Muscle of leg (tissue), 16 donors: ENCODE data around the gene RABGAP1. TPM values are rescaled to one million over a fixed set of nuclear protein-coding genes. Genes with fewer than 3 reads are reported as not detected.
"Not testable (repeated sequence)": the region's sequence is repeated elsewhere in the genome, so short reads cannot be mapped to it uniquely, and the experiment has no call there.

Experiments
- DNase-seq: peaks from one replicate; pipeline ENCODE4 v3.0.0; 2013
- H3K27ac ChIP-seq: one replicate; pipeline ENCODE4 v1.5.1; 2013; ENCODE audit warnings: mild to moderate bottlenecking, low read length, control low read depth
- H3K27me3 ChIP-seq: one replicate; pipeline ENCODE4 v1.6.1; 2013; ENCODE audit warnings: low read length; ENCODE audit not compliant: control insufficient read depth, insufficient read depth
- H3K36me3 ChIP-seq: one replicate; pipeline ENCODE4 v1.6.1; 2013; ENCODE audit warnings: low read length; ENCODE audit not compliant: control insufficient read depth, insufficient read depth
- H3K4me1 ChIP-seq: one replicate; pipeline ENCODE4 v1.6.1; 2013; ENCODE audit warnings: low read length; ENCODE audit not compliant: control insufficient read depth, insufficient read depth
- H3K4me3 ChIP-seq: one replicate; pipeline ENCODE4 v1.5.1; 2013; ENCODE audit warnings: low read length, control low read depth
- H3K9me3 ChIP-seq: replicated peaks from 2 replicates; pipeline ENCODE4 v1.6.1; 2013; ENCODE audit warnings: low read depth, low read length; ENCODE audit not compliant: control insufficient read depth
- WGBS: methylation state at CpG from one replicate; pipeline ENCODE4 v1.1.5; 2013; ENCODE audit warnings: missing lambda C conversion rate; ENCODE audit not compliant: insufficient coverage; 5-methylcytosine and 5-hydroxymethylcytosine counted together
- long read RNA-seq, 11 donors: transcript quantifications; one replicate each; lab custom pipeline, GENCODE V29; 2026
- polyA plus RNA-seq, 8 donors: library from polyadenylated mRNA; unstranded; fragments of 120-200 nt; gene quantifications; one replicate each; pipeline versions ENCODE4 v1.2.1 to v1.2.3, GENCODE V29; 2013; ENCODE audit warnings: inconsistent platforms in 1 of 8, low replicate concordance in 1 of 8; ENCODE audit not compliant: insufficient read length in 8 of 8, insufficient read depth in 1 of 8
- total RNA-seq: library from RNA; stranded (reverse); fragments of 120-200 nt; gene quantifications from one replicate; pipeline ENCODE4 v1.2.4, GENCODE V29; 2013

RABGAP1 gene
- total RNA-seq (30.2 TPM), polyA plus RNA-seq (10 to 100 TPM; 29.6 to 40.5 (median 31.7) TPM)
- long read RNA-seq, donor 1 = 0 reads
- long read RNA-seq, donor 2 = 0 reads
- long read RNA-seq, donor 3, full-length matches to known transcripts = 2 of 2 reads
- long read RNA-seq, donor 3, partial matches to known transcripts = 0 of 2 reads
- long read RNA-seq, donor 3, other reads (novel, unspliced or antisense) = 0 of 2 reads
- long read RNA-seq, donor 4, partial matches to known transcripts = 0 of 1 reads
- long read RNA-seq, donor 4, other reads (novel, unspliced or antisense) = 0 of 1 reads
- long read RNA-seq, donor 5, partial matches to known transcripts = 0 of 1 reads
- long read RNA-seq, donor 5, other reads (novel, unspliced or antisense) = 0 of 1 reads
- long read RNA-seq, donor 6, full-length matches to known transcripts = 1 of 1 reads
- long read RNA-seq, donor 6, partial matches to known transcripts = 0 of 1 reads
- long read RNA-seq, donor 6, other reads (novel, unspliced or antisense) = 0 of 1 reads
- long read RNA-seq, donor 7 = 0 reads
- long read RNA-seq, donor 8, partial matches to known transcripts = 0 of 1 reads
- long read RNA-seq, donor 8, other reads (novel, unspliced or antisense) = 0 of 1 reads
- long read RNA-seq, donor 9, partial matches to known transcripts = 16 of 17 reads
- long read RNA-seq, donor 9, other reads (novel, unspliced or antisense) = 0 of 17 reads
- long read RNA-seq, donor 10, full-length matches to known transcripts = 3 of 3 reads
- long read RNA-seq, donor 10, partial matches to known transcripts = 0 of 3 reads
- long read RNA-seq, donor 10, other reads (novel, unspliced or antisense) = 0 of 3 reads
- long read RNA-seq, donor 11 = 0 reads

DNA sequence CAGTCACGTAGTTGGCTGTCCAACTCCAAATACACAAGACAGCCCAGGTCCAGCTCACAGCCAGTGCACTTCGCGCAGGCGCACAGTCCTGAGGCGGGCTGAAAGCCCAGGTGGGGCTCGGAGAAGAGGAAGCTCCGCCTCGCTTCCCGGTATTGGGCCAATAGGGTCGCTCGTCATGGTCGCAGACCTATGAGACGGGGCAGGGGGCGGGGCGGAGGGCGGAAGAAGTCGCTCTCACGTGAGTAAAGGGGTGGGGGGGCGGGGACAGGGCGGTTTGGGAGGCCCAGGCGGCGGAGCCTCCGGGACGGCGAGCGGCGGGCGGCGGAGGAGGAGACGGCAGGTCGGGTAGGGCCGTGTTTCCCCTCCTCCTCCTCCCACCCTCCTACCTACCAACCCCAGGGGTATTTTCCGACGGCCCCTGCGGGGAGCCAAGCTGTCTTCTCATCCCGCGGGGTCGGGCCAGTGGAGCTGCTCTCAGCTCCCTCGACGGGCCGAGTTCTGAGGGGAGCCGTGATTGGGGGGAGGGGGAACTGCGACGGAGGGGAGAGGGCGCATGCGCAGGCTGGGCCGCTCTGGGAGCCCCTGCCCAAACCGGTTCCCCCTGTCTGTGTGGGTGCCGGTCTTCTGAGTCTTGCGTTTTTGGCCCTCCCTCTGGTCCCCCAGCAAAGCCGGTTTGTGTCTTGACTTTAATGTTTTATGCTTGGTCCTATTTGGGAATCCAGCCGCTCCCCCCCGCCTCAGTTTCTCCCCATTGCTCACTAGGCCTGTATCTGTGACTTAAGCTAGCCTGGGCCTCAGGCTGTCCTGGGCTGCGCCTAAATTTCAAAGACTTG is at the start of gene RABGAP1:
Gene RABGAP1 (plus strand): TSS at position 272 of the 833 bp plus-strand sequence. CDS start 16,040 bp downstream, outside the sequence.
- WGBS = 0% methylated on average over 24 of the region's 54 CpGs
- Histone ChIP-seq H3K4me1 (peaks cover 7% of the 10 kb centered on the region), H3K9me3 (no peaks in the 10 kb centered on the region), H3K4me3 (peak within 1 kb of the TSS; percentile 95), H3K27ac (peak within 1 kb of the TSS; percentile 92), H3K27me3 (no peaks in the 10 kb centered on the region), H3K36me3 (peaks cover 14% of the 10 kb centered on the region)
- peak; percentile 99 for DNase-seq

DNA sequence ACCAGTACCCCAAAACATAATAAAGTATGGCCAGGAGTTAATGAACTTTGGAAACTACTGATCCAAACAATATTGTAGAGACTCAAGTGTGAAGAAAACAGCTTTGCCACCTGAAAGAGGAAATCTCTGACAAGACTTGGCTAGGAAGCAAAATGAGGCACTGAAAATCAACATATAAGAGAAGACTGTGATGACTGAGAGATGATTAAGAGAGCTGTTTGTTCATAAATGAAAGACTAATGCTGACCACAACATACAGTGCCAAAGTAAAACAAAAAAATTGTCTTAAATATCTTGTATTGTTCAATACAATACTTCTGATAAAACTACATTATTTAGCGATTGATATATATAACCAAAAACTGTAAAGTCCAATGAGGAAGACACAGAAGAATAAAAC is 42.9 kb upstream of the RABGAP1 start:
- H3K36me3 ChIP-seq = peaks cover 10% of the 10 kb centered on the region
- H3K4me3 ChIP-seq = no peak overlapping the region
- WGBS = no CpG with 5 or more reads among the region's 1 CpG
- no peak overlapping the region for H3K27ac ChIP-seq
- no peaks in the 10 kb centered on the region for H3K27me3 ChIP-seq
- no peaks in the 10 kb centered on the region for H3K9me3 ChIP-seq
- no peaks in the 10 kb centered on the region for H3K4me1 ChIP-seq
- no peak for DNase-seq

DNA sequence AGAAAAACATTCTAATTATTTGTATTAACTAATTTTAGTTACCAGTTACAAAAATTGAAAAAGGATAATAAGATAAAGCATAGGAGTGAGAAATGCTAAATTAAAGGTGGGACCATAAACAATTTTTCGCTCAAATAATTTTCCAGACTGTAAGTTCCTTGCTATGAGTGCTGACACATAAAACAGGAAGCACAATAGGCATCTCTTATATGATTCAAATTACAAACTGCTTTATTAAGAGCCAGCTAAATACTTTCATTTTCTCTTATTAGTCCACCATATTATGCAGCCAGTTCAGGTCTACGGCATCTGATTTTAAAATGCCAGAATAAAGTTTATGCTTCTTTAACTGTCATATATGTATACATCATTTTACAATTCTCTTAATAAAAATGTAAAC is 40.0 kb upstream of the RABGAP1 start:
- Histone ChIP-seq H3K4me1 (no peaks in the 10 kb centered on the region), H3K27ac (no peak overlapping the region), H3K4me3 (no peak overlapping the region), H3K36me3 (peaks cover 7% of the 10 kb centered on the region), H3K27me3 (no peaks in the 10 kb centered on the region), H3K9me3 (no peaks in the 10 kb centered on the region)
- no peak for DNase-seq
- no CpG with 5 or more reads among the region's 2 CpGs for WGBS

DNA sequence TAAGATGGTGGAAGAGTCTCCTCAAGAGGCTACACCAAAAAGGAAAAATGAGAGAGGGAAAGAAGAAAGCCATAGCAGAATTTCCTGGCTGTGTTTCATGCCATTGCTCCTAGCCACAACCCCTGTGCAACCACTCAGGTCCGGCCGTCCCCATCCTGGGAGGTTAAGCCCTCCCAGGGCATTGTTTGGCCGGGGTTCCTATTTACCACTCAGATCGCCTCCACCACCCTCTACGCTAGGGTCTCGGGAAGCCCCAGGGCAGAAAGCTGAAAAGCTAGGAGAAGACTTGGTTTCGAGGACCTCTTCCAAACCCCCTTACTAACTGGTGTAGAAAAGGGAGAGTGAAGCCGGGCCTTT is 36.4 kb upstream of the RABGAP1 start:
- Histone ChIP-seq H3K4me3 (peak overlapping the region; percentile 81), H3K4me1 (no peaks in the 10 kb centered on the region), H3K27me3 (no peaks in the 10 kb centered on the region), H3K36me3 (no peaks in the 10 kb centered on the region), H3K9me3 (no peaks in the 10 kb centered on the region), H3K27ac (peak overlapping the region; percentile 91)
- 0% methylated on average over 2 of the region's 8 CpGs for WGBS
- DNase-seq = no peak

DNA sequence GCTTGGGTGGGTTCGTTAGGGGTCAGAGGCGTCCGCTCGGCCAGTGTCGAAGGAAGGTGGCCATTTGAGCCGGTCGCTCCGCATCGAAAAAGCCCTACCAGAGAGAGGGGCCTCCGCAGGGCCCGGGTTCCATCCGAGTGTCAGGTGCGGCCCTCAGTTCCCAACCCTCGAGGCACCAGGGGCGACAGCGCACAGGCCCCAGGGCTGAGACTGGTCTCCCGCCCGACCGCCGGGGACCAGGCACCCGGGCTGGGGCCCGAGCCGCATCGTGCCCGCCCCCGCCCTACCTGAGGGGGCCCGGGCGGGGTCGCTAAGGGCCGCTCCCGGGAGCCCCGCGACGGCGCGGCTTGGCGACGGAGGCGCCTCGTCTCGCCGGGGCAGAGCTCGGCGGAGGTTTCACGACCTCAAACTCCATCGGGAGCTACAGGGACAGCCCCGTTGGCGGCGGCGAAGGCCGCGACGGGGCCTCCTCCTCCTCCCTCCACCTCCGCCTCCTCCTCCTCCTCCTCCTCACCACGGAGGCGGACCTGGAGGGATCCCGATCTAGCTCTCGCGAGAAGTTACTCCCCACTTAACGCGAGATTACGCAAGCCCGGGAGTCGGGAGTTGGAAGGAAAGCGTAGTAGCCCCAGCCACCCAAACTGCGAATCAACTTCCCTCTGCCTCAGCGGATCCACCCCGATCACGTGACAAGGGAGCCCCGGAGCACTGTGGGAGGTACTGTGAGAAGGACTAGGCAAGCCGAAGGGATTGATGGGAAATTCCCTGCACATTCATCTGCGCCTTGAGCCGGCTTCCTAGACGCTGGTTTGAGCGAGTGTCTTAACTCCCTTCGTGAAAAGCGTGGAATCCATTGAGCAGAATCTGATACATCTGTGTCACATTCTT is 35.8 kb upstream of the RABGAP1 start, which contains the start of gene RC3H2:
Gene RC3H2 (minus strand): TSS at position 537 of the 888 bp plus-strand sequence. CDS start 7,850 bp downstream, outside the sequence.
- Histone ChIP-seq H3K4me3 (peak within 1 kb of the TSS; percentile 81), H3K36me3 (no peaks in the 10 kb centered on the region), H3K27me3 (no peaks in the 10 kb centered on the region), H3K9me3 (no peaks in the 10 kb centered on the region), H3K27ac (peak within 1 kb of the TSS; percentile 91), H3K4me1 (no peaks in the 10 kb centered on the region)
- peak; percentile 100 for DNase-seq
- WGBS = under 1% methylated on average over 58 of the region's 77 CpGs

DNA sequence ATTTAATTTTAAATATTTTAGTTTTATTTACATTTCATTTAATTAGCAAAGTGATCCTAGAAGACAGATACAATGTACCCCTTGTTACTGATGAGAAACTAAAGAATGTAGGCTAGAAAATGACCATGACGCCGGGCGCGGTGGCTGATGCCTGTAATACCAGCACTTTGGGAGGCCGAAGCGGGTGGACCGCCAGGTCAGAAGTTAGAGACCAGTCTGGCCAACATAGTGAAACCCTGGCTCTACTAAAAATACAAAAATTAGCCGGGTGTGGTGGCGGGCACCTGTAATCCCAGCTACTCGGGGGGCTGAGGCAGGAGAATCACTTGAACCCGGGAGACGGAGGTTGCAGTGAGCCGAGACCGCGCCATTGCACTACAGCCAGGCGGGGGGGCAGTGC is 34.7 kb upstream of the RABGAP1 start:
- not testable (repeated sequence) for H3K27ac ChIP-seq, DNase-seq, H3K36me3 ChIP-seq, H3K9me3 ChIP-seq, H3K27me3 ChIP-seq, H3K4me1 ChIP-seq, H3K4me3 ChIP-seq
- WGBS = 95% methylated on average over 7 of the region's 16 CpGs

DNA sequence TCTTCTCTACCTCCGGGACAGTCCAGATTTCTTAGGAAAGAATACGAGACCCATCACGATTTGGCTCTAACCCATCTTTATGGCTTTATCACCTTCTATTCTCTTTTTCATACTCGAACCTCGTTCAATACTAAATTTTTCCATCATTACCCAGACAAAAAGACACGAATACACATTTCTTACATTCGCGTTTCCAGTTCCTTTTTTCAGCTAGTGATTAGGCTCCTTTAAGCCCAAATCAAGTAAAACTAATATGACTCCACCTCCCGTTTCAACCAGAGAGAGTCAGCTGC is 28.2 kb upstream of the RABGAP1 start:
- peak overlapping the region; percentile 86 for H3K27ac ChIP-seq
- peaks cover 8% of the 10 kb centered on the region for H3K36me3 ChIP-seq
- peaks cover 4% of the 10 kb centered on the region for H3K4me1 ChIP-seq
- no peaks in the 10 kb centered on the region for H3K9me3 ChIP-seq
- peak overlapping the region; percentile 83 for H3K4me3 ChIP-seq
- H3K27me3 ChIP-seq = no peaks in the 10 kb centered on the region
- no peak for DNase-seq
- 4% methylated on average over 7 of the region's 9 CpGs for WGBS

DNA sequence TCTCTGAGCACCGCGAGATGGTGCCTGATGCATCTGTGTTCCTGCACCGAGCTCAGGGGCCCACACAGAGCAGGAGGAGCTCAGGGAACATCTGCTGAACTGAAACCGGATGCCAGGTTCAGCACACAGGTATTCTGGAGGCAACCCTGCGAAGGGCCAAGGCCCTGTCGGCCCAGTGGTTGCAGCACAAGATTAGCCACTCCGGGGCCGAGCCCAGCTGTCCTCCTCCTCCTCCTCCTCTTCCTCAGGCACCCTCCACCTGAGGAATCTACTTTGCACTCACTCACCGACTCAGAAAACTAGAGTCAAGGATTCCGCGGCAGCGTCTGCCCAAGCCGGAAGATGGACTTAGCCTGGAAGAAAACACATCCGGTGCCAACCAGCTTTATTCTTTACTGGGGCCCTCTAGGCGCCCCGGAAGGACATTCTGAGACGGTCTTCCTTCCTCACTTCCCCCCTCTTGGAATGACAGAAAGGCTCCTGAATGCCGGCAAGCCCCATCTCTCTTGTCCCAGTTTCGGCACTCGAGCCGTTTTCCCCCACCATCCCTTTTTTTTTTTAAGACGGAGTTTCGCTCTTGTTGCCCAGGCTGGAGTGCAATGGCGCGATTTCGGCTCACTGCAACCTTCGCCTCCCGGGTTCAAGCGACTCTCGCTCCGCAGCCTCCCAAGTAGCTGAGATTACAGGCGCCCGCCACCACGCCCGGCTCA is 27.7 kb upstream of the RABGAP1 start, which contains the start of gene ZBTB6:
Gene ZBTB6 (minus strand): TSS at position 360 of the 710 bp plus-strand sequence. CDS start 1,251 bp downstream, outside the sequence.
- Histone ChIP-seq H3K27ac (peak within 1 kb of the TSS; percentile 86), H3K27me3 (no peaks in the 10 kb centered on the region), H3K4me3 (peak within 1 kb of the TSS; percentile 83), H3K9me3 (no peaks in the 10 kb centered on the region), H3K36me3 (peaks cover 8% of the 10 kb centered on the region), H3K4me1 (peaks cover 4% of the 10 kb centered on the region)
- DNase-seq = peak; percentile 96
- 1% methylated on average over 34 of the region's 35 CpGs for WGBS
